ENCODE data around the gene CA12.

Gene CA12

GRCh38 chr15:63362885-63363284 lies 18.8 kb downstream of the CA12 start:
- TF ChIP-seq ZNF70 (CRISPR knock-in tag; IDR thresholded peaks at IDR 0.05), result no peak
- TF ChIP-seq CSRNP3 (CRISPR knock-in tag; IDR thresholded peaks at IDR 0.05), result no peak
- no peak for TF ChIP-seq SNAI2 (CRISPR knock-in tag; IDR thresholded peaks at IDR 0.05)
- no peak for TF ChIP-seq TSHZ2 (CRISPR knock-in tag; IDR thresholded peaks at IDR 0.05)
- TF ChIP-seq ZFP3 (CRISPR knock-in tag; IDR thresholded peaks at IDR 0.05), result no peak
- no peak for TF ChIP-seq PATZ1 (CRISPR knock-in tag; IDR thresholded peaks at IDR 0.05; ENCODE audit: borderline replicate concordance)
- TF ChIP-seq ZFP30 (CRISPR knock-in tag; IDR thresholded peaks at IDR 0.05), result no peak
- TF ChIP-seq PPARA (CRISPR knock-in tag; IDR thresholded peaks at IDR 0.05; ENCODE audit: borderline replicate concordance), result no peak
- no peak for TF ChIP-seq POU6F1 (CRISPR knock-in tag; IDR thresholded peaks at IDR 0.05; ENCODE audit: borderline replicate concordance, low read depth)
- TF ChIP-seq ZC3H10 (CRISPR knock-in tag; IDR thresholded peaks at IDR 0.05), result no peak
- TF ChIP-seq BACH2 (CRISPR knock-in tag; IDR thresholded peaks at IDR 0.05; ENCODE audit: borderline replicate concordance), result no peak
- no peak for TF ChIP-seq CSDC2 (CRISPR knock-in tag; IDR thresholded peaks at IDR 0.05)
- TF ChIP-seq ARNTL (CRISPR knock-in tag; IDR thresholded peaks at IDR 0.05; ENCODE audit: borderline replicate concordance, low read depth), result no peak
- TF ChIP-seq TOX (CRISPR knock-in tag; IDR thresholded peaks at IDR 0.05; ENCODE audit: borderline replicate concordance), result no peak
- no peak for TF ChIP-seq GLIS3 (CRISPR knock-in tag; IDR thresholded peaks at IDR 0.05)
- TF ChIP-seq OSR1 (CRISPR knock-in tag; IDR thresholded peaks at IDR 0.05), result no peak
- TF ChIP-seq CREB5 (CRISPR knock-in tag; IDR thresholded peaks at IDR 0.05; ENCODE audit: low read depth), result no peak
- ATAC-seq, result peak; percentile 14; the same call in 1 of the 3 replicates

- no peak for TF ChIP-seq ARNTL (CRISPR knock-in tag; IDR thresholded peaks at IDR 0.05; ENCODE audit: borderline replicate concordance, low read depth)
- TF ChIP-seq CSDC2 (CRISPR knock-in tag; IDR thresholded peaks at IDR 0.05), result no peak
- TF ChIP-seq RARB (CRISPR knock-in tag; IDR thresholded peaks at IDR 0.05), result no peak
- TF ChIP-seq ZC3H10 (CRISPR knock-in tag; IDR thresholded peaks at IDR 0.05), result no peak
- no peak for TF ChIP-seq BACH2 (CRISPR knock-in tag; IDR thresholded peaks at IDR 0.05; ENCODE audit: borderline replicate concordance)
- TF ChIP-seq ISL1 (CRISPR knock-in tag; IDR thresholded peaks at IDR 0.05), result no peak
- no peak for TF ChIP-seq TCF4 (CRISPR knock-in tag; IDR thresholded peaks at IDR 0.05; ENCODE audit: borderline replicate concordance)
- ATAC-seq, result no peak; the same call in 2 of the 3 replicates
Observed at GRCh38 chr15:63362196-63362595, 19.4 kb downstream of the CA12 start.

GRCh38 chr15:63360170-63360569 lies 21.5 kb downstream of the CA12 start:
- ATAC-seq, result no peak

More at GRCh38 chr15:63360170-63360569, 21.5 kb downstream of the CA12 start:
- no peak for TF ChIP-seq ZNF8 (CRISPR knock-in tag; IDR thresholded peaks at IDR 0.05)
- TF ChIP-seq ESRRG (CRISPR knock-in tag; IDR thresholded peaks at IDR 0.05), result no peak
- no peak for TF ChIP-seq CSDC2 (CRISPR knock-in tag; IDR thresholded peaks at IDR 0.05)
